OCI-LY3 (cell line): ENCODE results near the gene SIPA1.

Experiments used
- CTCF ChIP-seq: fragments of 200-600, 300-600 bp; sonication (generic); IDR thresholded peaks from 2 replicates; pipeline ENCODE4 v1.5.1; 2014; ENCODE audit warnings: antibody characterized with exemption, low read length, low read depth
- EZH2phosphoT487 ChIP-seq: fragments of 200-600 bp; shearing (Covaris generic); IDR thresholded peaks from 2 replicates; pipeline ENCODE4 v1.6.1; 2018; ENCODE audit warnings: antibody characterized with exemption, mixed run types, low read depth

GRCh38 chr11:65588199-65589054 lies 49.5 kb upstream of the SIPA1 start:
- TF ChIP-seq CTCF (peak; percentile 93), EZH2phosphoT487 (no peak)
